Measurements from ENCODE around the gene MORN1.

DNA sequence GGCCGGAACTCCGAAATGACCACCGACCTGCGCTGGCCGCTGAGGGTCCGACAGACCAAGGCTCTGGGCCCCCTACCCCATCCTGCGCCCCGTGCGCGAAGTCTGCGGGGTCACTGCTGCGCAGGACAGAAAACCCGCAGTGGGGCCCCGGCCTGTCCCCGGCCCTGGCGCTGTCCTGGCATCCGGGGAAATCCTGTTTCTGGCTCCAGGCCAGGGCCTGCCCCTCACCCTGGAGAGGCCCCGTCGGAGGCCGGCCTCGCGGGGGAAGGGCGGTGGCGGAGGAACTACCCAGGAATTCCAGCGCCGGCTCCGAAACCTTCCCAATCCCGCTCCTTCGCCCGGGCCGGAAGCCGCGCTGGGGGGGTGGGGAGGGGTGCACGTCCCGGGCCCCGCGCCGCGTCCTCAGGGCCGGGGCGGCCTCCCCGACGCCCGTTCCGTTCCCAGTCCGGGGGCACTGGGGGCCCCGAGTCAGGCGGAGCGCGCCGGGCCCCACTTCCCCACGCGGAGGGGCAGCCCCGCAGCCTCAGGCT is 77.0 kb downstream of the MORN1 start:
- TF ChIP-seq, protein P1, sequence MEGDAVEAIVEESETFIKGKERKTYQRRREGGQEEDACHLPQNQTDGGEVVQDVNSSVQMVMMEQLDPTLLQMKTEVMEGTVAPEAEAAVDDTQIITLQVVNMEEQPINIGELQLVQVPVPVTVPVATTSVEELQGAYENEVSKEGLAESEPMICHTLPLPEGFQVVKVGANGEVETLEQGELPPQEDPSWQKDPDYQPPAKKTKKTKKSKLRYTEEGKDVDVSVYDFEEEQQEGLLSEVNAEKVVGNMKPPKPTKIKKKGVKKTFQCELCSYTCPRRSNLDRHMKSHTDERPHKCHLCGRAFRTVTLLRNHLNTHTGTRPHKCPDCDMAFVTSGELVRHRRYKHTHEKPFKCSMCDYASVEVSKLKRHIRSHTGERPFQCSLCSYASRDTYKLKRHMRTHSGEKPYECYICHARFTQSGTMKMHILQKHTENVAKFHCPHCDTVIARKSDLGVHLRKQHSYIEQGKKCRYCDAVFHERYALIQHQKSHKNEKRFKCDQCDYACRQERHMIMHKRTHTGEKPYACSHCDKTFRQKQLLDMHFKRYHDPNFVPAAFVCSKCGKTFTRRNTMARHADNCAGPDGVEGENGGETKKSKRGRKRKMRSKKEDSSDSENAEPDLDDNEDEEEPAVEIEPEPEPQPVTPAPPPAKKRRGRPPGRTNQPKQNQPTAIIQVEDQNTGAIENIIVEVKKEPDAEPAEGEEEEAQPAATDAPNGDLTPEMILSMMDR (IDR thresholded peaks at IDR 0.05) = no peak
- no peak for TF ChIP-seq EP300 (IDR thresholded peaks at IDR 0.05)

Data from esophagus muscularis mucosa (tissue), 3 donors.